GM23338 (cell line): Measurements from ENCODE around the gene RMI2. TPM values are rescaled to one million over a fixed set of nuclear protein-coding genes. Genes with fewer than 3 reads are reported as not detected.

Source experiments
- ATAC-seq: fragments of 200-7000 bp; cut with Tn5 transposase; 3 replicates; pipeline ENCODE4 v1.9.1; 2020
- DNase-seq: peaks from one replicate; pipeline ENCODE4 v3.0.0-alpha.2; 2015; ENCODE audit warnings: low spot score
- H2AFZ ChIP-seq: fragments of 200-600 bp; sonication (generic); 2 replicates; pipeline ENCODE4 v1.8.0; 2016; ENCODE audit warnings: antibody characterized with exemption, mild to moderate bottlenecking, moderate library complexity
- H3F3A ChIP-seq: fragments of 200-600 bp; sonication (generic); replicated peaks from 2 replicates; pipeline ENCODE4 v1.8.0; 2017; ENCODE audit warnings: antibody characterized with exemption, mixed run types, low read depth
- H3K27ac ChIP-seq: fragments of 200-600 bp; sonication (generic); 2 replicates; pipeline ENCODE4 v1.6.1; 2016; ENCODE audit warnings: low read depth
- H3K27me3 ChIP-seq: fragments of 200-600 bp; sonication (generic); 2 replicates; pipeline ENCODE4 v1.8.0; 2016; ENCODE audit warnings: mild to moderate bottlenecking, mixed run types, moderate library complexity; ENCODE audit not compliant: insufficient read depth
- H3K36me3 ChIP-seq: fragments of 200-600 bp; sonication (generic); 2 replicates; pipeline ENCODE4 v1.8.0; 2016; ENCODE audit warnings: mild to moderate bottlenecking; ENCODE audit not compliant: insufficient read depth
- H3K4me1 ChIP-seq: fragments of 200-600 bp; sonication (generic); 2 replicates; pipeline ENCODE4 v1.8.0; 2016; ENCODE audit warnings: mild to moderate bottlenecking, moderate library complexity; ENCODE audit not compliant: insufficient read depth
- H3K4me2 ChIP-seq: fragments of 200-600 bp; sonication (generic); 2 replicates; pipeline ENCODE4 v1.7.1; 2017; ENCODE audit warnings: mixed run types
- H3K4me3 ChIP-seq: fragments of 200-600 bp; sonication (generic); 2 replicates; pipeline ENCODE4 v1.6.1; 2016; ENCODE audit warnings: mixed run types
- H3K79me2 ChIP-seq: fragments of 200-600 bp; sonication (generic); replicated peaks from 2 replicates; pipeline ENCODE4 v1.8.0; 2017; ENCODE audit warnings: mild to moderate bottlenecking; ENCODE audit not compliant: insufficient read depth
- H3K9me2 ChIP-seq: fragments of 200-600 bp; sonication (generic); 2 replicates; pipeline ENCODE4 v1.8.0; 2017; ENCODE audit not compliant: insufficient read depth
- H4K20me1 ChIP-seq: fragments of 200-600 bp; sonication (generic); replicated peaks from 2 replicates; pipeline ENCODE4 v1.8.0; 2017; ENCODE audit warnings: mild to moderate bottlenecking; ENCODE audit not compliant: insufficient read depth
- H3K27ac Mint-ChIP-seq: 2 replicates; pipeline ENCODE4 v1.8.0; 2020; ENCODE audit warnings: inconsistent platforms, mild to moderate bottlenecking, moderate library complexity, mixed read lengths
- H3K27me3 Mint-ChIP-seq: 3 replicates; pipeline ENCODE4 v1.8.0; 2022; ENCODE audit warnings: low read depth, mild to moderate bottlenecking, moderate library complexity, mixed read lengths, inconsistent platforms; ENCODE audit not compliant: insufficient read depth, poor library complexity
- H3K36me3 Mint-ChIP-seq: 3 replicates; pipeline ENCODE4 v1.8.0; 2021; ENCODE audit warnings: low read depth, mild to moderate bottlenecking, inconsistent platforms, moderate library complexity, mixed read lengths
- H3K4me1 Mint-ChIP-seq: 3 replicates; pipeline ENCODE4 v1.8.0; 2020; ENCODE audit warnings: mild to moderate bottlenecking, inconsistent platforms, mixed read lengths
- H3K4me3 Mint-ChIP-seq: 3 replicates; pipeline ENCODE4 v1.8.0; 2021; ENCODE audit warnings: moderate library complexity, mild to moderate bottlenecking, inconsistent platforms, mixed read lengths
- H3K9me3 Mint-ChIP-seq: 3 replicates; pipeline ENCODE4 v1.8.0; 2020; ENCODE audit warnings: moderate library complexity, mild to moderate bottlenecking, inconsistent platforms, mixed read lengths
- CREB1 ChIP-seq: fragments of 250-450 bp; sonication (Bioruptor Pico); IDR thresholded peaks from 2 replicates; pipeline ENCODE4 v1.5.0; 2020; ENCODE audit warnings: low read depth, mild to moderate bottlenecking, moderate library complexity
- CTCF ChIP-seq, 2 experiments: fragments of 200-600 bp in 1 of 2; sonication (generic) in 1 of 2; conservative IDR thresholded peaks; 2 replicates each; pipeline versions ENCODE4 v1.5.1 to v1.6.1; 2016 to 2017; ENCODE audit warnings: antibody characterized with exemption in 2 of 2, low read depth in 2 of 2, mild to moderate bottlenecking in 2 of 2, moderate library complexity in 1 of 2
- ETS1 ChIP-seq: IDR thresholded peaks from 2 replicates; pipeline ENCODE4 v1.6.1; 2016; ENCODE audit warnings: antibody characterized with exemption
- EZH2 ChIP-seq: fragments of 200-600 bp; sonication (generic); IDR thresholded peaks from one replicate; pipeline ENCODE4 v1.8.0; 2017; ENCODE audit warnings: antibody characterized with exemption, mild to moderate bottlenecking, low read depth; ENCODE audit not compliant: unreplicated experiment
- EZH2phosphoT487 ChIP-seq: fragments of 200-600 bp; sonication (generic); IDR thresholded peaks from one replicate; pipeline ENCODE4 v1.8.1; 2018; ENCODE audit warnings: antibody characterized with exemption; ENCODE audit not compliant: unreplicated experiment
- JUNB ChIP-seq: IDR thresholded peaks from one replicate; pipeline ENCODE4 v1.6.1; 2016; ENCODE audit warnings: antibody characterized with exemption; ENCODE audit not compliant: unreplicated experiment
- NANOG ChIP-seq: IDR thresholded peaks from 2 replicates; pipeline ENCODE4 v1.6.1; 2016; ENCODE audit warnings: antibody characterized with exemption, borderline replicate concordance
- POLR2AphosphoS5 ChIP-seq: IDR thresholded peaks from 2 replicates; pipeline ENCODE4 v1.6.1; 2016; ENCODE audit warnings: antibody characterized with exemption, low read depth
- REST ChIP-seq: IDR thresholded peaks from one replicate; pipeline ENCODE4 v1.6.1; 2018; ENCODE audit warnings: antibody characterized with exemption; ENCODE audit not compliant: unreplicated experiment
- STAT1 ChIP-seq: IDR thresholded peaks from one replicate; pipeline ENCODE4 v1.6.1; 2016; ENCODE audit warnings: antibody characterized with exemption; ENCODE audit not compliant: unreplicated experiment
- ZNF114 ChIP-seq: fragments of 250-450 bp; sonication (Bioruptor Pico); IDR thresholded peaks from 2 replicates; pipeline ENCODE4 v1.5.0; 2020; ENCODE audit warnings: mild to moderate bottlenecking, moderate library complexity
- ZNF331 ChIP-seq: fragments of 250-450 bp; sonication (Bioruptor Pico); IDR thresholded peaks from 2 replicates; pipeline ENCODE4 v1.5.0; 2020; ENCODE audit warnings: low read depth, mild to moderate bottlenecking, moderate library complexity
- ZNF462 ChIP-seq: fragments of 250-450 bp; sonication (Bioruptor Pico); IDR thresholded peaks from 2 replicates; pipeline ENCODE4 v1.5.0; 2020; ENCODE audit warnings: mild to moderate bottlenecking, moderate library complexity
- polyA plus RNA-seq: library from polyadenylated mRNA; unstranded; fragments of >200 nt; fragmentation: Nextera tagmentation; extraction: Ambion mirVana; gene quantifications from 2 replicates; pipeline ENCODE4 v1.2.1, GENCODE V29; 2016
- total RNA-seq: library from RNA; depleted of rRNA; stranded (reverse); fragments of >200 nt; shearing (Covaris generic); gene quantifications from 2 replicates; pipeline ENCODE4 v1.2.3, GENCODE V29; 2014

The RMI2 gene
- total and polyA plus RNA-seq, 2 experiments from 2014 or later = 98.2 to 108 TPM

GRCh38 chr16:11393366-11393765, 48.1 kb downstream of the RMI2 start:
- H4K20me1 ChIP-seq = no peaks in the 10 kb centered on the region
- H3K4me3 ChIP-seq = no peak overlapping the region
- H3K27ac ChIP-seq = no peak overlapping the region
- H3K4me1 Mint-ChIP-seq = peaks cover 31% of the 10 kb centered on the region
- no peaks in the 10 kb centered on the region for H3K27me3 ChIP-seq
- no peak overlapping the region for H2AFZ ChIP-seq
- H3K36me3 ChIP-seq = no peaks in the 10 kb centered on the region
- H3K4me3 Mint-ChIP-seq = no peak overlapping the region
- H3K4me2 ChIP-seq = no peak overlapping the region
- TF ChIP-seq EZH2phosphoT487 = no peak
- TF ChIP-seq JUNB = no peak
- TF ChIP-seq CTCF (conservative IDR thresholded peaks at IDR 0.05; ENCODE audit: low read depth in 2 of 2) = no peak
- no peak for TF ChIP-seq STAT1
- no peak for TF ChIP-seq NANOG
- TF ChIP-seq CREB1 (CRISPR knock-in tag) = no peak
- TF ChIP-seq REST = no peak
- no peak for TF ChIP-seq ETS1
- TF ChIP-seq POLR2AphosphoS5 = no peak
- no peak for TF ChIP-seq ZNF331 (CRISPR knock-in tag)
- TF ChIP-seq ZNF462 = no peak
- no peak for TF ChIP-seq ZNF114 (CRISPR knock-in tag)
- no peak for TF ChIP-seq EZH2
- H3K27ac Mint-ChIP-seq = no peak overlapping the region
- no peaks in the 10 kb centered on the region for H3K79me2 ChIP-seq
- H3K36me3 Mint-ChIP-seq = no peaks in the 10 kb centered on the region
- DNase-seq = no peak
- H3K4me1 ChIP-seq = peaks cover 12% of the 10 kb centered on the region
- peaks cover 14% of the 10 kb centered on the region; the same call in 1 of the 2 replicates for H3F3A ChIP-seq
- H3K27me3 Mint-ChIP-seq = peaks cover 12% of the 10 kb centered on the region
- H3K9me2 ChIP-seq = no peaks in the 10 kb centered on the region
- no peak for ATAC-seq
- H3K9me3 Mint-ChIP-seq = no peaks in the 10 kb centered on the region; the same call in 2 of the 3 replicates
